Measurements from ENCODE around the gene TTLL11. TPM values are rescaled to one million over a fixed set of nuclear protein-coding genes. Genes with fewer than 3 reads are reported as not detected.
A peak's percentile ranks its signal among the peaks of the same experiment; 100 is the strongest.

TTLL11 gene
- total and polyA plus RNA-seq, 4 donors = 3.6 to 7.8 (median 5.9) TPM

DNA sequence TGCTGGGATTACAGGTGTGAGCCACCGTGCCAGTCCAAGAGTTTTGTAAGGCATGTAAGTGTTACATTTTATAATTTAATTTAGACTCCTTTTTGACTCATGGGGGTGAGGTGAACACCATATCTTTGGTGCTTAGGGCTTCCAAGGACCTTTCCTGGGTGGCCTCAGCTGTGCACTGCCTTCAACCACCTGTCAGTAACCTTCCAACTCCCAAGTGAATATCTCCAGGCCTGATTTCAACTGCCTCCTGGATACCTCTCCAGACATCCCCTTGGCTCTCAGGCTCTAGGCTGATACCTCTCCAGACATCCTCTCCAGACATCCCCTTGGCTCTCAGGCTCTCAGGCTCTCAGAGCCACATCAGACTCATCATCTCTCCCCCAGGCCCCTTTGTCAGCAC lies 30.9 kb upstream of the TTLL11 start:
- Histone ChIP-seq H3K27ac (ENCODE audit: low read depth in 1 of 2, low read length in 1 of 2) (no peak overlapping the region), H3K36me3 (ENCODE audit: control insufficient read depth in 4 of 4, insufficient read depth in 4 of 4, low read length in 4 of 4) (no peaks in the 10 kb centered on the region), H3K9me3 (ENCODE audit: control insufficient read depth in 4 of 4, insufficient read depth in 3 of 4, low read length in 3 of 4) (no peaks in the 10 kb centered on the region), H3K4me3 (no peak overlapping the region), H3K27me3 (ENCODE audit: control insufficient read depth in 3 of 3, insufficient read depth in 3 of 3, low read length in 2 of 3) (peaks cover 0 to 21% (median 14%) of the 10 kb centered on the region in 3 donors), H3K4me1 (ENCODE audit: control insufficient read depth in 5 of 5, insufficient read depth in 5 of 5, low read length in 5 of 5) (peaks cover 0 to 16% (median 9%) of the 10 kb centered on the region in 5 donors), H3K9ac (ENCODE audit: insufficient read depth in 1 of 2, low read length in 2 of 2) (no peak overlapping the region)
- DNase-seq (no peak), ATAC-seq (ENCODE audit: insufficient read depth, low FRiP score) (no peak)
- TF ChIP-seq, protein P1, sequence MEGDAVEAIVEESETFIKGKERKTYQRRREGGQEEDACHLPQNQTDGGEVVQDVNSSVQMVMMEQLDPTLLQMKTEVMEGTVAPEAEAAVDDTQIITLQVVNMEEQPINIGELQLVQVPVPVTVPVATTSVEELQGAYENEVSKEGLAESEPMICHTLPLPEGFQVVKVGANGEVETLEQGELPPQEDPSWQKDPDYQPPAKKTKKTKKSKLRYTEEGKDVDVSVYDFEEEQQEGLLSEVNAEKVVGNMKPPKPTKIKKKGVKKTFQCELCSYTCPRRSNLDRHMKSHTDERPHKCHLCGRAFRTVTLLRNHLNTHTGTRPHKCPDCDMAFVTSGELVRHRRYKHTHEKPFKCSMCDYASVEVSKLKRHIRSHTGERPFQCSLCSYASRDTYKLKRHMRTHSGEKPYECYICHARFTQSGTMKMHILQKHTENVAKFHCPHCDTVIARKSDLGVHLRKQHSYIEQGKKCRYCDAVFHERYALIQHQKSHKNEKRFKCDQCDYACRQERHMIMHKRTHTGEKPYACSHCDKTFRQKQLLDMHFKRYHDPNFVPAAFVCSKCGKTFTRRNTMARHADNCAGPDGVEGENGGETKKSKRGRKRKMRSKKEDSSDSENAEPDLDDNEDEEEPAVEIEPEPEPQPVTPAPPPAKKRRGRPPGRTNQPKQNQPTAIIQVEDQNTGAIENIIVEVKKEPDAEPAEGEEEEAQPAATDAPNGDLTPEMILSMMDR (IDR thresholded peaks at IDR 0.05; ENCODE audit: control extremely low read depth, extremely low read depth) = no peak
- WGBS, 2 donors = 87 to 100% methylated on average over 1 of the region's 1 CpG

- H3K9me3 ChIP-seq (ENCODE audit: control insufficient read depth in 4 of 4, insufficient read depth in 3 of 4, low read length in 3 of 4) = no peaks in the 10 kb centered on the region
- H3K9ac ChIP-seq (ENCODE audit: insufficient read depth in 1 of 2, low read length in 2 of 2) = no peak overlapping the region
- WGBS, 2 donors = 28 to 32% methylated on average over 13 of the region's 13 CpGs
- H3K36me3 ChIP-seq (ENCODE audit: control insufficient read depth in 4 of 4, insufficient read depth in 4 of 4, low read length in 4 of 4) = no peaks in the 10 kb centered on the region
- no peak for ATAC-seq (ENCODE audit: insufficient read depth, low FRiP score)
- no peak overlapping the region for H3K4me3 ChIP-seq
- H3K27me3 ChIP-seq (ENCODE audit: control insufficient read depth in 3 of 3, insufficient read depth in 3 of 3, low read length in 2 of 3) = peaks cover 0 to 21% (median 14%) of the 10 kb centered on the region in 3 donors
- DNase-seq = peak; percentile 66 to 76 (median 69)
- no peak overlapping the region for H3K27ac ChIP-seq (ENCODE audit: low read depth in 1 of 2, low read length in 1 of 2)
- H3K4me1 ChIP-seq (ENCODE audit: control insufficient read depth in 5 of 5, insufficient read depth in 5 of 5, low read length in 5 of 5) = peaks cover 0 to 16% (median 9%) of the 10 kb centered on the region in 5 donors
- TF ChIP-seq, protein P1 (IDR thresholded peaks at IDR 0.05; ENCODE audit: control extremely low read depth, extremely low read depth) = peak; percentile 96
Measured at GRCh38 chr9:122122903-122123632, 30.0 kb upstream of the TTLL11 start.

GRCh38 chr9:122122468-122122867 lies 29.4 kb upstream of the TTLL11 start:
- ATAC-seq (ENCODE audit: insufficient read depth, low FRiP score) (no peak), DNase-seq (no peak)
- TF ChIP-seq, protein P1 (IDR thresholded peaks at IDR 0.05; ENCODE audit: control extremely low read depth, extremely low read depth) = no peak
- H3K4me1 ChIP-seq (ENCODE audit: control insufficient read depth in 5 of 5, insufficient read depth in 5 of 5, low read length in 5 of 5) = peaks cover 0 to 16% (median 9%) of the 10 kb centered on the region in 5 donors
- H3K9ac ChIP-seq (ENCODE audit: insufficient read depth in 1 of 2, low read length in 2 of 2) = no peak overlapping the region
- no peaks in the 10 kb centered on the region for H3K36me3 ChIP-seq (ENCODE audit: control insufficient read depth in 4 of 4, insufficient read depth in 4 of 4, low read length in 4 of 4)
- 51 to 53% methylated on average over 6 of the region's 6 CpGs for WGBS, 2 donors
- no peak overlapping the region for H3K4me3 ChIP-seq
- H3K27ac ChIP-seq (ENCODE audit: low read depth in 1 of 2, low read length in 1 of 2) = no peak overlapping the region
- H3K27me3 ChIP-seq (ENCODE audit: control insufficient read depth in 3 of 3, insufficient read depth in 3 of 3, low read length in 2 of 3) = peaks cover 0 to 21% (median 14%) of the 10 kb centered on the region in 3 donors
- no peaks in the 10 kb centered on the region for H3K9me3 ChIP-seq (ENCODE audit: control insufficient read depth in 4 of 4, insufficient read depth in 3 of 4, low read length in 3 of 4)
